Parathyroid adenoma (tissue), 2 donors: ENCODE measurements around the gene USP49.
A peak's percentile ranks its signal among the peaks of the same experiment; 100 is the strongest.
"Not testable (repeated sequence)": the region's sequence is repeated elsewhere in the genome, so short reads cannot be mapped to it uniquely, and the experiment has no call there.

Experiments
- H2AFZ ChIP-seq: fragments of 300-600 bp; sonication (generic); one replicate; pipeline ENCODE4 v1.7.0; 2017; ENCODE audit warnings: antibody characterized with exemption, mild to moderate bottlenecking
- H3K27ac ChIP-seq: fragments of 300-600 bp; sonication (generic); one replicate; pipeline ENCODE4 v1.7.0; 2017
- H3K27me3 ChIP-seq: fragments of 300-600 bp; sonication (generic); one replicate; pipeline ENCODE4 v1.7.0; 2017; ENCODE audit warnings: low read length; ENCODE audit not compliant: control insufficient read depth, insufficient read depth
- H3K36me3 ChIP-seq: fragments of 300-600 bp; sonication (generic); one replicate; pipeline ENCODE4 v1.7.0; 2017; ENCODE audit warnings: low read length; ENCODE audit not compliant: control insufficient read depth, insufficient read depth
- H3K4me1 ChIP-seq: fragments of 300-600 bp; sonication (generic); one replicate; pipeline ENCODE4 v1.7.0; 2017; ENCODE audit warnings: control low read depth
- H3K4me2 ChIP-seq: fragments of 300-600 bp; sonication (generic); one replicate; pipeline ENCODE4 v1.7.0; 2017; ENCODE audit warnings: low read length
- H3K4me3 ChIP-seq: fragments of 300-600 bp; sonication (generic); one replicate; pipeline ENCODE4 v1.7.0; 2017; ENCODE audit warnings: low read depth, low read length
- H3K79me2 ChIP-seq: fragments of 300-600 bp; sonication (generic); one replicate; pipeline ENCODE4 v1.7.0; 2017; ENCODE audit warnings: control low read depth
- H3K9ac ChIP-seq: fragments of 300-600 bp; sonication (generic); one replicate; pipeline ENCODE4 v1.7.0; 2017; ENCODE audit warnings: mild to moderate bottlenecking
- H3K9me3 ChIP-seq: fragments of 300-600 bp; sonication (generic); one replicate; pipeline ENCODE4 v1.7.0; 2017; ENCODE audit warnings: low read length; ENCODE audit not compliant: control insufficient read depth
- TF ChIP-seq, protein P1 (sequence below): fragments of 300-600 bp; sonication (generic); IDR thresholded peaks from one replicate; pipeline ENCODE4 v1.7.0; 2017; ENCODE audit warnings: antibody characterized with exemption, mild to moderate bottlenecking
- donor health status: primary hyperparathyroidism.

The USP49 gene

DNA sequence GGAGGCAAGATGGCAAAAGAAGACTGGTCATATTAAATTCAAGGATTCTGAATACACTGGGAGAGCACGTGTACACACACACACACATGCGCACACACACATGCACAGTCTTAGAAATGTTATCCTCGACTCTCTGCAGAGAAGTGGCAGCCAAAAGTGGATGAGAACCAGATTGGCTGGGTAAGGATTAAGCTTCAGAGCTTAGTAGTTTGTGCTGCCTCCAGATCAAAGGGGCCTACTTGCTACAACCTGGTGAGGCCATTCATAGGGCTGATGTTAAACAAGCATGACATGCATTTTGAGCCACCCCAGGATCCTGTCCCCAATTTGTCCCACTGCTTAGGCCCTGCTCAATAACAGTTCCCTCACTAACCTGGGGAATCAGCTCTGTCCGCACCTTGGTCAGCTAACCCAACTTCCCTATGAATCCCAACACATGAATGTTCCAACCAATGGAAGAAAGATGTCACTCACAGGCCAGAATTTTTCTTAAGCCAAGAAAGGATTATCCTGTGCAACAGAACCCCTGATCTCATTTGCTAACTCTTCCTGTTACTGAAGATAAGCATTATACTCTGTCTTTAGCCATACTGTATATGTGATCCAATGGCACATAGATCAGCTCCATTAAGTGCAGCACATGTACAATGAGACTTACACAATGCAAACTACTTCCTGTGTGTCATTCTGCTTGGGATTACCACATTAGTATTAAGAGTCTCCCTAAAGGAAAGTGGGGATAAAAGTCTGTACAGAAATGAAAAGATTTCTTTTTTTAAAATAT, 76.7 kb downstream of the USP49 start:
- no peak overlapping the region for H3K4me2 ChIP-seq
- H3K4me1 ChIP-seq, result peaks cover 2% of the 10 kb centered on the region
- no peak overlapping the region for H3K27ac ChIP-seq
- H3K36me3 ChIP-seq, result no peaks in the 10 kb centered on the region
- H2AFZ ChIP-seq, result no peak overlapping the region
- H3K9me3 ChIP-seq, result no peaks in the 10 kb centered on the region
- H3K79me2 ChIP-seq, result no peaks in the 10 kb centered on the region
- no peaks in the 10 kb centered on the region for H3K27me3 ChIP-seq
- no peak overlapping the region for H3K4me3 ChIP-seq
- no peak overlapping the region for H3K9ac ChIP-seq
- TF ChIP-seq, protein P1, sequence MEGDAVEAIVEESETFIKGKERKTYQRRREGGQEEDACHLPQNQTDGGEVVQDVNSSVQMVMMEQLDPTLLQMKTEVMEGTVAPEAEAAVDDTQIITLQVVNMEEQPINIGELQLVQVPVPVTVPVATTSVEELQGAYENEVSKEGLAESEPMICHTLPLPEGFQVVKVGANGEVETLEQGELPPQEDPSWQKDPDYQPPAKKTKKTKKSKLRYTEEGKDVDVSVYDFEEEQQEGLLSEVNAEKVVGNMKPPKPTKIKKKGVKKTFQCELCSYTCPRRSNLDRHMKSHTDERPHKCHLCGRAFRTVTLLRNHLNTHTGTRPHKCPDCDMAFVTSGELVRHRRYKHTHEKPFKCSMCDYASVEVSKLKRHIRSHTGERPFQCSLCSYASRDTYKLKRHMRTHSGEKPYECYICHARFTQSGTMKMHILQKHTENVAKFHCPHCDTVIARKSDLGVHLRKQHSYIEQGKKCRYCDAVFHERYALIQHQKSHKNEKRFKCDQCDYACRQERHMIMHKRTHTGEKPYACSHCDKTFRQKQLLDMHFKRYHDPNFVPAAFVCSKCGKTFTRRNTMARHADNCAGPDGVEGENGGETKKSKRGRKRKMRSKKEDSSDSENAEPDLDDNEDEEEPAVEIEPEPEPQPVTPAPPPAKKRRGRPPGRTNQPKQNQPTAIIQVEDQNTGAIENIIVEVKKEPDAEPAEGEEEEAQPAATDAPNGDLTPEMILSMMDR, result no peak

DNA sequence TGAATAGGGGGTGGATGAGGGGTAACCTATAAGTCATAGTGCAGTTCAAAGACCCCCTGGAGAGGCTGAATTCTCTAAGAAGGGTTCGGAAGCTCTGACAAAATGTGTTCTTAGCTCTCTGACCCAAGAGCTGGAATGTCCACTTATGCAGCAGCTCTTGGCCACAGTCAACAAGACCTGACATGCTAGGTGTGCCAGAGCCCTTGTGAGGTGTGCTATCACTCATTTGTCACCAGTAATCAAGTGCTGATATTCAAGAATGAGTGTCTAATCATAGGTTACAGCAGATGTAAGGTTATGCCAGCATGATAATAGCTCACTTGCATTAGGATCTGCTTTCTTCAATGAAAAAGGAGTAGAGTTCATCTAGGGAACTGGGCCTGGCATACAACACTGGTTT, 79.6 kb downstream of the USP49 start:
- H3K27ac ChIP-seq, result no peak overlapping the region
- no peak overlapping the region for H2AFZ ChIP-seq
- no peak overlapping the region for H3K4me2 ChIP-seq
- TF ChIP-seq, protein P1, result no peak
- H3K9me3 ChIP-seq, result no peaks in the 10 kb centered on the region
- no peak overlapping the region for H3K9ac ChIP-seq
- H3K27me3 ChIP-seq, result no peaks in the 10 kb centered on the region
- no peak overlapping the region for H3K4me3 ChIP-seq
- H3K36me3 ChIP-seq, result no peaks in the 10 kb centered on the region
- peaks cover 8% of the 10 kb centered on the region for H3K4me1 ChIP-seq
- no peaks in the 10 kb centered on the region for H3K79me2 ChIP-seq

DNA sequence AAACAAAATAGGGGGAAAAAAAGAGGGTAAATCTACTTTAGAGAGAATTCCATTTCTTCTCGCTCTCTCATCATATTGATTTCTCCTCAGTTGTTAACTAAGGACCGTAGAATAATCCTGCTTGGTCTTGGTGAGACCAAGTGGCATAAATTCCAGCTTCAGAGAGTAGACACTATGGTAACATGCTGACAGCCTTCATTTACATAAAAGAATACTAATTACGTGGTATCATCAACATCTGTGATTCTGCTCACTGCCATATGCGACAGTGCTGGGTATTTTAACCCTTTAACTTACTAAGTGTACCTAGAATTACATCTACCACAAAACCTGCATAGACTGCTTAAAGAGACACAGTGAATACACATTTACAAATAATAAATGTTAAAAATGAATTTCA, 80.5 kb downstream of the USP49 start:
- H3K4me2 ChIP-seq, result no peak overlapping the region
- TF ChIP-seq, protein P1, result no peak
- H3K36me3 ChIP-seq, result no peaks in the 10 kb centered on the region
- H3K4me1 ChIP-seq, result peaks cover 8% of the 10 kb centered on the region
- H3K4me3 ChIP-seq, result no peak overlapping the region
- H3K27me3 ChIP-seq, result no peaks in the 10 kb centered on the region
- H3K9ac ChIP-seq, result no peak overlapping the region
- no peaks in the 10 kb centered on the region for H3K9me3 ChIP-seq
- no peak overlapping the region for H3K27ac ChIP-seq
- no peak overlapping the region for H2AFZ ChIP-seq
- no peaks in the 10 kb centered on the region for H3K79me2 ChIP-seq

DNA sequence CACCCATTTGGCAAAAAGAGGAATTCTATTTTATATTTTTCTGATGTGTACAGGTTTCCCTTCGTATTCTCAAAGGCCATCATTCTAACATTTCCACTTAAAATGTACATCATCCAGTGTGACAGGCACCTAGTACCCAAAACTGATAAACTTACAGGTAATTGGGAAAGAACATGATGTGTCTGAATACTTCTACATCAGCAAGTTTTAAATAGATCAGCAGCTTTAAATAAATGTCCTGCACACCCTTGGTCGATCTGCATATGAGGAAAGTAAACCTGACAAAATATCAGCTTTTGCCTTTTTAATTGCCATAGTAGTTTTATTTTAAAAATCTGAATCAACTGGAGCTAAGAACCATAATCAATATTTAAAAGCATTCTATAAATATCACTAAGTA, 81.2 kb downstream of the USP49 start:
- no peaks in the 10 kb centered on the region for H3K9me3 ChIP-seq
- no peak overlapping the region for H3K4me2 ChIP-seq
- no peak overlapping the region for H3K9ac ChIP-seq
- H3K27ac ChIP-seq, result no peak overlapping the region
- H3K36me3 ChIP-seq, result no peaks in the 10 kb centered on the region
- TF ChIP-seq, protein P1, result no peak
- H3K79me2 ChIP-seq, result peaks cover 4% of the 10 kb centered on the region
- H3K4me1 ChIP-seq, result peaks cover 8% of the 10 kb centered on the region
- no peak overlapping the region for H3K4me3 ChIP-seq
- no peak overlapping the region for H2AFZ ChIP-seq
- H3K27me3 ChIP-seq, result no peaks in the 10 kb centered on the region

DNA sequence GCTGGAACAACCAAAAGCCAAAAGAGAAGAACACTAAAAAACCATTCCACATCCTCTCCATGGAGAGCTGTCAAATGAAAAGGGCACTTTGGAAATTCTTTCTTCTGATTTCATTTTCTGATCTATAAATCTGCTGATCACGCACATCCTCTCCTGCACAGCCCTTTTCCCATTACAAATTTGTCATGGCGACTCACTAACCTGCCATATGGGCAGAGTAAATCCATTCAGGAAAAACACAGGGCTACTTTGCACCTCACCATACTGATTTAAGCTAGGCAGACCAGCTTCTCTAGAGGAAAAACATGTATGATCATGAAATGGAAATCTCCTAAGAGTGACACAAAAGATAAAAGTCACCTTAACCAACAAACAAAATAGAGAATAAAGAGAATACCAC, 81.7 kb downstream of the USP49 start:
- Histone ChIP-seq H3K9ac (no peak overlapping the region), H3K27ac (peak overlapping the region; percentile 27), H2AFZ (peak overlapping the region; percentile 15), H3K9me3 (no peaks in the 10 kb centered on the region), H3K4me1 (peaks cover 8% of the 10 kb centered on the region), H3K79me2 (peaks cover 4% of the 10 kb centered on the region), H3K27me3 (no peaks in the 10 kb centered on the region), H3K4me3 (no peak overlapping the region), H3K4me2 (no peak overlapping the region), H3K36me3 (no peaks in the 10 kb centered on the region)
- TF ChIP-seq, protein P1, result no peak

DNA sequence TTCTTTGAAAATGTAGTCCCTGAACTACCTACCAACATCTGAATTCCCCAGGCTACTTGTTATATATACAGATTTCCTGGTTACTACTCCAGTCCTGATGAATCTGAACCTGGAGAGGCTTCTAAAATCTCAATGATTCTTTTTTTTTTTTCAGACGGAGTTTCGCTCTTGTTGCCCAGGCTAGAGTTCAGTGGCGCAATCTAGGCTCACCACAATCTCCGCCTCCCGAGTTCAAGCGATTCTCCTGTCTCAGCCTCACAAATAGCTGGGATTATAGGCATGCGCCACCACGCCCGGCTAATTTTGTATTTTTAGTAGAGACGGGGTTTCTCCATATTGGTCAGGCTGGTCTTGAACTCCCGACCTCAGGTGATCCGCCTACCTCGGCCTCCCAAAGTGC, 83.2 kb downstream of the USP49 start:
- H3K27me3 ChIP-seq, H3K4me2 ChIP-seq, H2AFZ ChIP-seq, H3K4me3 ChIP-seq, H3K79me2 ChIP-seq, H3K4me1 ChIP-seq, H3K9me3 ChIP-seq, H3K27ac ChIP-seq, H3K9ac ChIP-seq, H3K36me3 ChIP-seq: not testable (repeated sequence)
